ENCODE data around the gene SLC27A3.
"Not testable (repeated sequence)": the region's sequence is repeated elsewhere in the genome, so short reads cannot be mapped to it uniquely, and the experiment has no call there.

SLC27A3 gene

GRCh38 chr1:153779781-153780541, 4.8 kb downstream of the SLC27A3 start:
- no peak overlapping the region for H3K27ac ChIP-seq (ENCODE audit: low read depth, low read length)
- no peak overlapping the region for H3K9ac ChIP-seq (ENCODE audit: low read length)
- H4K91ac ChIP-seq (ENCODE audit: low read depth, low read length) = no peak overlapping the region
- H2AK5ac ChIP-seq (ENCODE audit: low read length) = no peak overlapping the region
- H3K9me3 ChIP-seq (ENCODE audit: insufficient read depth, low read depth, low read length) = no peaks in the 10 kb centered on the region
- WGBS (ENCODE audit: extremely low coverage, insufficient coverage, insufficient read length) = no CpG with 5 or more reads among the region's 17 CpGs
- H3K23ac ChIP-seq (ENCODE audit: low read length) = no peak overlapping the region
- no peak overlapping the region for H2BK5ac ChIP-seq (ENCODE audit: low read depth, low read length, poor library complexity)
- no peak overlapping the region for H4K8ac ChIP-seq (ENCODE audit: low read depth, low read length)
- H2BK12ac ChIP-seq (ENCODE audit: low read length) = no peak overlapping the region
- peaks cover 5 to 8% of the 10 kb centered on the region in 2 experiments for H3K4me1 ChIP-seq (ENCODE audit: control insufficient read depth in 1 of 2, insufficient read depth in 2 of 2, low read length in 2 of 2)
- no peaks in the 10 kb centered on the region for H3K27me3 ChIP-seq (ENCODE audit: insufficient read depth, low read length)
- no peak overlapping the region for H2AFZ ChIP-seq (ENCODE audit: insufficient read depth, low read length, poor library complexity)
- no peak overlapping the region for H3K14ac ChIP-seq (ENCODE audit: low read length)
- DNase-seq = no peak
- H3K18ac ChIP-seq (ENCODE audit: low read length) = no peak overlapping the region
- H4K12ac ChIP-seq (ENCODE audit: low read depth, low read length) = no peak overlapping the region
- peaks cover 15% of the 10 kb centered on the region for H3K79me1 ChIP-seq (ENCODE audit: low read length)
- H3K36me3 ChIP-seq (ENCODE audit: control insufficient read depth in 1 of 2, insufficient read depth in 2 of 2, low read length in 2 of 2) = no peaks in the 10 kb centered on the region
- no peak overlapping the region for H2BK120ac ChIP-seq (ENCODE audit: insufficient read depth, low read length, poor library complexity)
- no peak overlapping the region for H3K4me3 ChIP-seq (ENCODE audit: low read depth, low read length)
- H3K4me2 ChIP-seq (ENCODE audit: low read length) = no peak overlapping the region
- no peak overlapping the region for H3K4ac ChIP-seq (ENCODE audit: low read depth, low read length)
- peaks cover 12% of the 10 kb centered on the region for H3K79me2 ChIP-seq (ENCODE audit: control insufficient read depth, insufficient read depth, low read length, poor library complexity)

DNA sequence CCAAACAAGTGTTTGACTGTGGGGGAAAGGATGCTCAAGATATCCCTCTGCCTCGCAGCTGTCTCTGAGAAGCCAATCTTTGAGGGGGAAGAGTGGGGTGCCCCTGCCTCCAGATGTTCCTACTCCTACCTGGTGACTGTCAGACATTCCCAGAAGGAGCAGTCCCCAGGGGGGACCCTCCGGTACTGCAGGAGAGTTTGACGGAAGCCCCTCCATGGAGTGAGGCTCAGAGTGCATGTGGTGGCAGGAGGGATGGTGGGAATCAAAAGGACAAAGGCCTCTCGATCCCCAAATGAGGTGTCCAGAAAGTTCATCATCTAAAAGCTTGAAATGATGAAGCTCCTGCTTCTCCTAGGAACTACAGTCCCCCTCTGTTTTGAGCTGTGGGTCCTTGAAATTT, 5.3 kb downstream of the SLC27A3 start:
- H3K36me3 ChIP-seq (ENCODE audit: control insufficient read depth in 1 of 2, insufficient read depth in 2 of 2, low read length in 2 of 2) = no peaks in the 10 kb centered on the region

GRCh38 chr1:153782648-153783047, 7.4 kb downstream of the SLC27A3 start:
- Histone ChIP-seq H2AK5ac (ENCODE audit: low read length) (peak overlapping the region; percentile 89), H4K12ac (ENCODE audit: low read depth, low read length) (peak overlapping the region; percentile 92), H3K4me2 (ENCODE audit: low read length) (peak overlapping the region; percentile 84), H4K8ac (ENCODE audit: low read depth, low read length) (peak overlapping the region; percentile 85)
- not testable (repeated sequence) for H3K9ac ChIP-seq (ENCODE audit: low read length); DNase-seq; H3K27ac ChIP-seq (ENCODE audit: low read depth, low read length); H3K79me2 ChIP-seq (ENCODE audit: control insufficient read depth, insufficient read depth, low read length, poor library complexity); H3K27me3 ChIP-seq (ENCODE audit: insufficient read depth, low read length); H3K4me1 ChIP-seq (ENCODE audit: control insufficient read depth in 1 of 2, insufficient read depth in 2 of 2, low read length in 2 of 2); H3K14ac ChIP-seq (ENCODE audit: low read length); H3K79me1 ChIP-seq (ENCODE audit: low read length); H2BK5ac ChIP-seq (ENCODE audit: low read depth, low read length, poor library complexity); H4K91ac ChIP-seq (ENCODE audit: low read depth, low read length); H3K4ac ChIP-seq (ENCODE audit: low read depth, low read length); H2BK120ac ChIP-seq (ENCODE audit: insufficient read depth, low read length, poor library complexity); H3K36me3 ChIP-seq (ENCODE audit: control insufficient read depth in 1 of 2, insufficient read depth in 2 of 2, low read length in 2 of 2); H3K18ac ChIP-seq (ENCODE audit: low read length); H2BK12ac ChIP-seq (ENCODE audit: low read length); H2AFZ ChIP-seq (ENCODE audit: insufficient read depth, low read length, poor library complexity); H3K4me3 ChIP-seq (ENCODE audit: low read depth, low read length); H3K9me3 ChIP-seq (ENCODE audit: insufficient read depth, low read depth, low read length); H3K23ac ChIP-seq (ENCODE audit: low read length)
- no CpG with 5 or more reads among the region's 8 CpGs for WGBS (ENCODE audit: extremely low coverage, insufficient coverage, insufficient read length)

More for the DNA sequence above, 5.3 kb downstream of the SLC27A3 start:
- no peak overlapping the region for H4K91ac ChIP-seq (ENCODE audit: low read depth, low read length)
- H3K4me3 ChIP-seq (ENCODE audit: low read depth, low read length) = no peak overlapping the region
- H3K14ac ChIP-seq (ENCODE audit: low read length) = no peak overlapping the region
- no peak overlapping the region for H2AFZ ChIP-seq (ENCODE audit: insufficient read depth, low read length, poor library complexity)
- DNase-seq = no peak
- H3K27ac ChIP-seq (ENCODE audit: low read depth, low read length) = no peak overlapping the region
- H2BK12ac ChIP-seq (ENCODE audit: low read length) = no peak overlapping the region
- peaks cover 10% of the 10 kb centered on the region for H3K79me1 ChIP-seq (ENCODE audit: low read length)
- no peak overlapping the region for H3K23ac ChIP-seq (ENCODE audit: low read length)
- H3K27me3 ChIP-seq (ENCODE audit: insufficient read depth, low read length) = no peaks in the 10 kb centered on the region
- H3K9me3 ChIP-seq (ENCODE audit: insufficient read depth, low read depth, low read length) = no peaks in the 10 kb centered on the region
- no peak overlapping the region for H3K4ac ChIP-seq (ENCODE audit: low read depth, low read length)
- H3K79me2 ChIP-seq (ENCODE audit: control insufficient read depth, insufficient read depth, low read length, poor library complexity) = peaks cover 8% of the 10 kb centered on the region
- peaks cover 5 to 8% of the 10 kb centered on the region in 2 experiments for H3K4me1 ChIP-seq (ENCODE audit: control insufficient read depth in 1 of 2, insufficient read depth in 2 of 2, low read length in 2 of 2)
- H3K9ac ChIP-seq (ENCODE audit: low read length) = no peak overlapping the region
- no peak overlapping the region for H3K4me2 ChIP-seq (ENCODE audit: low read length)
- no CpG with 5 or more reads among the region's 4 CpGs for WGBS (ENCODE audit: extremely low coverage, insufficient coverage, insufficient read length)
- H3K18ac ChIP-seq (ENCODE audit: low read length) = no peak overlapping the region
- no peak overlapping the region for H2BK120ac ChIP-seq (ENCODE audit: insufficient read depth, low read length, poor library complexity)
- no peak overlapping the region for H2BK5ac ChIP-seq (ENCODE audit: low read depth, low read length, poor library complexity)
- H2AK5ac ChIP-seq (ENCODE audit: low read length) = no peak overlapping the region
- no peak overlapping the region for H4K12ac ChIP-seq (ENCODE audit: low read depth, low read length)
- no peak overlapping the region for H4K8ac ChIP-seq (ENCODE audit: low read depth, low read length)

DNA sequence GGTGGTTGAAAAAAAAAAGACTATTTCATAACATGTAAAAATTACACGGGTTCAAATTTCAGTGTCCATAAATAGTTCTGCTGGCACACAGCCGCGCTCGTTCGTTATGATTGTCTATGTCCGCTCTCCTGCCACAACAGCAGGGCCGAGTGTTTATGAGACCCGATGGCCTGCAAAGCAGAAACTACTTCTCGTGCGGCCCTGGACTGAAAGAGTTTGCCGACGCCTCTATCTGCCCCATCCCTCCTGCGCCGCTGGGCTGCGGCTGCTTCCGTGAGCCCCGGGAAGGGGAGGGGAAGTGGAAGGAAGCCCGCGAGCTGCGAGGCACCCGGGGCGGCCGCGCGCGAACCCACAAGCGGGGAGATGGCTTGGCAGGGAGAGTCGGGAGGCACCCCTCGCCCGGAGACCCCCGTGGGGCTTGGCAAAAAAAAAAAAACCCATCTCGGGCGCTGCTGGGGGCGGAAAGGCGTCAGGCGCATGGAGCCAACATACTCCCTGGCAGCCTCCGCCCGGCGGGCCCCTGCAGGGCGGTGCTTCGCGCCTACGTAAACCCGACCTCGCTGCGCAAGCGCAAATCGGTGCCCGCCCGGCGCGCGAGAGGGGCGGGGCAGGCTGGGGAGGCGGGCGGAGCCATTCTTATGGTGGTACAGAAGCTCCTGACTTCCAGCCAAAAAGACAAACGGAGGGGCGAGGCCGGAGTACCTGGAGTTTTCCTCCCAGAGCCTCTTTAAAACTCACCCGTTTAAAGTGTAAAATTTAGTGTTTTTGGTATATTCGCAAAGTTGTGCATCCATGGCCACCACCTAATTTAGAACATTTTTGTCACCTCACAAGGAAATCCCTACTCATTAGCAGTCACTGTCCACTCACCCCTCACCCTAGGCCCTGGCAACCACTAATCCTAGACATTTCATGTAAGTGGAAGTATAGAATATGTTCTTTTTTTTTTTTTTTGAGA, 8.3 kb downstream of the SLC27A3 start:
- peaks cover 6% of the 10 kb centered on the region for H3K79me1 ChIP-seq (ENCODE audit: low read length)
- no peaks in the 10 kb centered on the region for H3K36me3 ChIP-seq (ENCODE audit: control insufficient read depth in 1 of 2, insufficient read depth in 2 of 2, low read length in 2 of 2)
- no peaks in the 10 kb centered on the region for H3K9me3 ChIP-seq (ENCODE audit: insufficient read depth, low read depth, low read length)
- peak; percentile 90 to 98 for DNase-seq
- H2BK120ac ChIP-seq (ENCODE audit: insufficient read depth, low read length, poor library complexity) = peak overlapping the region; percentile 64
- peak overlapping the region; percentile 91 for H2BK5ac ChIP-seq (ENCODE audit: low read depth, low read length, poor library complexity)
- H3K18ac ChIP-seq (ENCODE audit: low read length) = peak overlapping the region; percentile 87
- peak overlapping the region; percentile 79 for H3K4me3 ChIP-seq (ENCODE audit: low read depth, low read length)
- H4K8ac ChIP-seq (ENCODE audit: low read depth, low read length) = peak overlapping the region; percentile 85
- no peak overlapping the region for H3K23ac ChIP-seq (ENCODE audit: low read length)
- H2AFZ ChIP-seq (ENCODE audit: insufficient read depth, low read length, poor library complexity) = peak overlapping the region; percentile 73
- H3K27me3 ChIP-seq (ENCODE audit: insufficient read depth, low read length) = no peaks in the 10 kb centered on the region
- H3K4ac ChIP-seq (ENCODE audit: low read depth, low read length) = peak overlapping the region; percentile 35
- peaks cover 4% of the 10 kb centered on the region for H3K79me2 ChIP-seq (ENCODE audit: control insufficient read depth, insufficient read depth, low read length, poor library complexity)
- peaks cover 0 to 2% of the 10 kb centered on the region in 2 experiments for H3K4me1 ChIP-seq (ENCODE audit: control insufficient read depth in 1 of 2, insufficient read depth in 2 of 2, low read length in 2 of 2)
- peak overlapping the region; percentile 84 for H3K4me2 ChIP-seq (ENCODE audit: low read length)
- peak overlapping the region; percentile 94 for H4K12ac ChIP-seq (ENCODE audit: low read depth, low read length)
- no peak overlapping the region for H2AK5ac ChIP-seq (ENCODE audit: low read length)
- no CpG with 5 or more reads among the region's 61 CpGs for WGBS (ENCODE audit: extremely low coverage, insufficient coverage, insufficient read length)
- peak overlapping the region; percentile 84 for H3K27ac ChIP-seq (ENCODE audit: low read depth, low read length)
- H3K14ac ChIP-seq (ENCODE audit: low read length) = peak overlapping the region; percentile 94
- H2BK12ac ChIP-seq (ENCODE audit: low read length) = no peak overlapping the region
- H4K91ac ChIP-seq (ENCODE audit: low read depth, low read length) = peak overlapping the region; percentile 83
- peak overlapping the region; percentile 90 for H3K9ac ChIP-seq (ENCODE audit: low read length)
